ENCODE results near the gene DOCK6. TPM values are rescaled to one million over a fixed set of nuclear protein-coding genes. Genes with fewer than 3 reads are reported as not detected.

Gene DOCK6
- total and polyA plus RNA-seq, 2 of the 13 experiments (the other 11 are each of a cell fraction or from before 2014, with no cell fraction given), result 5.4 to 38.1 TPM

- no peak for TF ChIP-seq DR1 (CRISPR knock-in tag; IDR thresholded peaks at IDR 0.05)
- TF ChIP-seq ZNF343 (CRISPR knock-in tag; IDR thresholded peaks at IDR 0.05), result no peak
- TF ChIP-seq TRIM22 (IDR thresholded peaks at IDR 0.05), result no peak
- no peak for TF ChIP-seq ZNF615 (CRISPR knock-in tag; IDR thresholded peaks at IDR 0.05; ENCODE audit: borderline replicate concordance)
- TF ChIP-seq DDIT3 (CRISPR knock-in tag; IDR thresholded peaks at IDR 0.05), result no peak
- no peak for TF ChIP-seq CREM (IDR thresholded peaks at IDR 0.05)
- TF ChIP-seq CREM (CRISPR knock-in tag; IDR thresholded peaks at IDR 0.05), result no peak
- no peak for TF ChIP-seq STAT6 (CRISPR knock-in tag; IDR thresholded peaks at IDR 0.05; ENCODE audit: borderline replicate concordance)
- TF ChIP-seq ZFP41 (CRISPR knock-in tag; IDR thresholded peaks at IDR 0.05; ENCODE audit: borderline replicate concordance), result no peak
- no peak for TF ChIP-seq CERS6 (CRISPR knock-in tag; IDR thresholded peaks at IDR 0.05)
- no peak for TF ChIP-seq TAF15 (IDR thresholded peaks at IDR 0.05; ENCODE audit: low read depth, low read length, poor library complexity, severe bottlenecking)
- TF ChIP-seq SRSF9 (IDR thresholded peaks at IDR 0.05; ENCODE audit: borderline replicate concordance, insufficient read depth, low read depth, low read length, poor library complexity, severe bottlenecking), result no peak
- no peak for TF ChIP-seq ZNF280B (CRISPR knock-in tag; IDR thresholded peaks at IDR 0.05; ENCODE audit: borderline replicate concordance)
- TF ChIP-seq ADNP (CRISPR knock-in tag; IDR thresholded peaks at IDR 0.05), result peak; percentile 91
- TF ChIP-seq HNRNPK (IDR thresholded peaks at IDR 0.05; ENCODE audit: low read depth, low read length, poor library complexity, severe bottlenecking), result no peak
- no peak for TF ChIP-seq ZBTB14 (CRISPR knock-in tag; IDR thresholded peaks at IDR 0.05)
- no peak for TF ChIP-seq MBNL3 (CRISPR knock-in tag; conservative IDR thresholded peaks at IDR 0.05)
- TF ChIP-seq ZFYVE20 (CRISPR knock-in tag; IDR thresholded peaks at IDR 0.05; ENCODE audit: borderline replicate concordance, low read depth), result no peak
- peak; percentile 28 for TF ChIP-seq CBX1 (IDR thresholded peaks at IDR 0.05; ENCODE audit: low read depth)
Measured at GRCh38 chr19:11197291-11198174, 64.8 kb downstream of the DOCK6 start, which contains the start of gene KANK2 (continued).

Data from HepG2 (cell line).